Keratinocyte (primary cell): ENCODE results near the gene TXLNG. TPM values are rescaled to one million over a fixed set of nuclear protein-coding genes. Genes with fewer than 3 reads are reported as not detected.

ENCODE experiments used
- DNase-seq: peaks from one replicate; pipeline ENCODE4 v3.0.0-alpha.2; 2011; ENCODE audit warnings: low read depth, missing footprints, low spot score
- FAIRE-seq: peaks from 2 replicates; lab custom pipeline; 2011; peaks lifted over from hg19 to GRCh38; lab: Jason Lieb, UNC
- H2AFZ ChIP-seq: 2 replicates; pipeline ENCODE4 v1.6.0; 2012; ENCODE audit warnings: low read length, control low read depth, inconsistent platforms; ENCODE audit not compliant: control insufficient read depth
- H3K27ac ChIP-seq: 2 replicates; pipeline ENCODE4 v1.5.1; 2011; ENCODE audit warnings: low read length; ENCODE audit not compliant: control insufficient read depth, insufficient read depth
- H3K27me3 ChIP-seq: 3 replicates; pipeline ENCODE4 v1.6.0; 2011; ENCODE audit warnings: low read length; ENCODE audit not compliant: control insufficient read depth, insufficient read depth; ENCODE audit errors: extremely low read depth
- H3K36me3 ChIP-seq, 2 experiments: 2 replicates in 1 of 2; 3 replicates in 1 of 2; pipeline ENCODE4 v1.5.1; 2011; ENCODE audit warnings: low read length in 2 of 2, mild to moderate bottlenecking in 1 of 2; ENCODE audit not compliant: control insufficient read depth in 2 of 2, insufficient read depth in 2 of 2; ENCODE audit errors: extremely low read depth in 1 of 2
- H3K4me1 ChIP-seq: 3 replicates; pipeline ENCODE4 v1.5.1; 2011; ENCODE audit warnings: low read length; ENCODE audit not compliant: control insufficient read depth, insufficient read depth; ENCODE audit errors: extremely low read depth
- H3K4me2 ChIP-seq: 3 replicates; pipeline ENCODE4 v1.6.0; 2011; ENCODE audit warnings: low read depth, low read length; ENCODE audit not compliant: control insufficient read depth, insufficient read depth; ENCODE audit errors: extremely low read depth
- H3K4me3 ChIP-seq, 3 experiments: fragments of 200-600 bp in 1 of 3; sonication (generic) in 1 of 3; 2 replicates in 2 of 3; 3 replicates in 1 of 3; pipeline ENCODE4 v1.5.1; 2011 to 2016; ENCODE audit warnings: low read length in 3 of 3, mild to moderate bottlenecking in 3 of 3, control low read depth in 2 of 3, inconsistent platforms in 1 of 3, low read depth in 1 of 3, mixed read lengths in 1 of 3, mixed run types in 1 of 3, moderate library complexity in 1 of 3; ENCODE audit not compliant: control insufficient read depth in 2 of 3, insufficient read depth in 2 of 3; ENCODE audit errors: extremely low read depth in 1 of 3
- H3K79me2 ChIP-seq: 2 replicates; pipeline ENCODE4 v1.6.0; 2012; ENCODE audit warnings: low read length; ENCODE audit not compliant: control insufficient read depth, insufficient read depth
- H3K9ac ChIP-seq: 3 replicates; pipeline ENCODE4 v1.6.0; 2011; ENCODE audit warnings: low read length; ENCODE audit not compliant: control insufficient read depth, insufficient read depth; ENCODE audit errors: extremely low read depth
- H3K9me1 ChIP-seq: 3 replicates; pipeline ENCODE4 v1.6.0; 2011; ENCODE audit warnings: low read length; ENCODE audit not compliant: control insufficient read depth, insufficient read depth; ENCODE audit errors: extremely low read depth
- H3K9me3 ChIP-seq: 2 replicates; pipeline ENCODE4 v1.5.1; 2012; ENCODE audit warnings: low read depth, low read length; ENCODE audit not compliant: control insufficient read depth
- H4K20me1 ChIP-seq: 3 replicates; pipeline ENCODE4 v1.6.0; 2011; ENCODE audit warnings: low read length; ENCODE audit not compliant: control insufficient read depth, insufficient read depth; ENCODE audit errors: extremely low read depth
- EZH2 ChIP-seq: IDR thresholded peaks from one replicate; pipeline ENCODE4 v1.6.1; 2012; ENCODE audit warnings: inconsistent platforms, mild to moderate bottlenecking, low read length, moderate library complexity
- dilution Hi-C: fragments of 300-500 bp; cut with MboI; formaldehyde crosslinking; loops from one replicate; pipeline ENCODE4 v1.7.0; 2020; ENCODE audit warnings: low sequenced_read_pairs; ENCODE audit not compliant: extremely low pct_ligation_motif_present
- polyA plus RNA-seq, 5 experiments: library from polyadenylated mRNA; depleted of rRNA in 3 of 5; stranded (reverse) in 3 of 5; stranded (forward) in 1 of 5; unstranded in 1 of 5; fragments of >200 nt; gene quantifications; 1 replicate in 1 of 5; 2 replicates in 3 of 5; 3 replicates in 1 of 5; pipeline versions ENCODE4 v1.2.1 to v1.2.3, GENCODE V29; 2011 to 2012; ENCODE audit warnings: missing spikeins in 2 of 5, low read depth in 1 of 5, low replicate concordance in 1 of 5
- TF ChIP-seq, protein P1 (sequence below), 3 experiments: IDR thresholded peaks in 1 of 3; conservative IDR thresholded peaks in 1 of 3; optimal IDR thresholded peaks in 1 of 3; 2 replicates in 2 of 3; 3 replicates in 1 of 3; pipeline versions ENCODE3 to v1.5.1; 2011; ENCODE audit warnings: low read length in 3 of 3, mild to moderate bottlenecking in 3 of 3, moderate library complexity in 2 of 3, control low read depth in 1 of 3, inconsistent platforms in 1 of 3; ENCODE audit not compliant: insufficient read depth in 2 of 3; ENCODE audit errors: extremely low read depth in 1 of 3

Gene TXLNG
- polyA plus RNA-seq, 1 donor (not counting 4 experiments of a cell fraction or from before 2014, with no cell fraction given): 38.5 TPM

DNA sequence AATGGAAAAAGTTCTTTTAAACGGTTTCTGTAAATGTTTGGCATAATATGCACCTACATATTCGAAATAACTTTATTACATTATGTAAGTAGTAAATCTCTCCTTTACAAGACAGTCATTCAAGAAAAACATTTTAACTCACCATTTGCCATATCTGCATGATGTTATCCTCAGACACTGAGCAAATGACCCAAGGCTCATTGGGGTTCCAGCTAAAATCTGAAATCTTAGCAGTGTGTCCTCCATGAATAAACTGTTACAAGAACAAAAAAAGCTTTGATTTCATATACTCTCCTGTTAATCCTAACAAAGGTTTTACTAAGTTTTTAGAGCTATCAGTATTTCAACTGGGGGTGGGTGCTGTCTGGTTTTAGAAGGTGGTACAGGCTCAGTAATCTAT is 59.4 kb downstream of the TXLNG start:
- no peaks in the 10 kb centered on the region for H3K9me3 ChIP-seq
- no peak for DNase-seq
- dilution Hi-C loops: loop anchor here (25.0 kb wide), 1 partner anchor 217 kb away; no protein-coding TSS in a partner anchor
- H2AFZ ChIP-seq: no peak overlapping the region
- peaks cover 9 to 21% of the 10 kb centered on the region in 2 experiments for H3K36me3 ChIP-seq
- H3K4me1 ChIP-seq: peaks cover 3% of the 10 kb centered on the region
- no peaks in the 10 kb centered on the region for H3K79me2 ChIP-seq
- TF ChIP-seq EZH2: no peak
- TF ChIP-seq, protein P1, sequence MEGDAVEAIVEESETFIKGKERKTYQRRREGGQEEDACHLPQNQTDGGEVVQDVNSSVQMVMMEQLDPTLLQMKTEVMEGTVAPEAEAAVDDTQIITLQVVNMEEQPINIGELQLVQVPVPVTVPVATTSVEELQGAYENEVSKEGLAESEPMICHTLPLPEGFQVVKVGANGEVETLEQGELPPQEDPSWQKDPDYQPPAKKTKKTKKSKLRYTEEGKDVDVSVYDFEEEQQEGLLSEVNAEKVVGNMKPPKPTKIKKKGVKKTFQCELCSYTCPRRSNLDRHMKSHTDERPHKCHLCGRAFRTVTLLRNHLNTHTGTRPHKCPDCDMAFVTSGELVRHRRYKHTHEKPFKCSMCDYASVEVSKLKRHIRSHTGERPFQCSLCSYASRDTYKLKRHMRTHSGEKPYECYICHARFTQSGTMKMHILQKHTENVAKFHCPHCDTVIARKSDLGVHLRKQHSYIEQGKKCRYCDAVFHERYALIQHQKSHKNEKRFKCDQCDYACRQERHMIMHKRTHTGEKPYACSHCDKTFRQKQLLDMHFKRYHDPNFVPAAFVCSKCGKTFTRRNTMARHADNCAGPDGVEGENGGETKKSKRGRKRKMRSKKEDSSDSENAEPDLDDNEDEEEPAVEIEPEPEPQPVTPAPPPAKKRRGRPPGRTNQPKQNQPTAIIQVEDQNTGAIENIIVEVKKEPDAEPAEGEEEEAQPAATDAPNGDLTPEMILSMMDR (optimal IDR thresholded peaks at IDR 0.05 in 1 of 3, IDR thresholded peaks at IDR 0.05 in 1 of 3, conservative IDR thresholded peaks at IDR 0.05 in 1 of 3; ENCODE audit: extremely low read depth in 1 of 3, insufficient read depth in 2 of 3, low read length in 3 of 3): no peak
- H4K20me1 ChIP-seq: no peaks in the 10 kb centered on the region
- H3K27ac ChIP-seq: no peak overlapping the region
- no peak overlapping the region for H3K9ac ChIP-seq
- H3K9me1 ChIP-seq: no peaks in the 10 kb centered on the region
- H3K4me2 ChIP-seq: no peak overlapping the region
- H3K27me3 ChIP-seq: no peaks in the 10 kb centered on the region
- no peak overlapping the region for H3K4me3 ChIP-seq
- no peak for FAIRE-seq

DNA sequence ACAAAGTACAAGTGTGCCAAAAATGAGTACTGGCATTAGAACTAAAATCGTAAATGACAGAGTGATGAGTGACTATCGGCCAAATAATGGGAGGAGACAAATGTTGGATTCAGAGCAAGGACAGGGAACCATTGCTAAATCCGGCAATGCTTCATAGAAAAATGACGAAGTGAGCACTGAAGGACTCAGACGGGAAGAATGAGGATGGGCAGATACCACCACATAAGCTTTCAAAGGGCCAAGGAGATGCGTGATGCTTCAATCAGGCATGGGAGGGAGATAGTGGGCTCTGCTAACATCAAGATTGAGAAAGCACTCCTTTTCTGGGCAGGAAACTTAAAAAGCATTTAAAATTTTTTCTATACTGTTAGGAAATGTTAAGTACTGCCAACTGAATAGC is 62.3 kb downstream of the TXLNG start:
- H3K9ac ChIP-seq: no peak overlapping the region
- TF ChIP-seq, protein P1 (optimal IDR thresholded peaks at IDR 0.05 in 1 of 3, IDR thresholded peaks at IDR 0.05 in 1 of 3, conservative IDR thresholded peaks at IDR 0.05 in 1 of 3; ENCODE audit: extremely low read depth in 1 of 3, insufficient read depth in 2 of 3, low read length in 3 of 3): no peak
- TF ChIP-seq EZH2: no peak
- H3K27ac ChIP-seq: no peak overlapping the region
- H2AFZ ChIP-seq: no peak overlapping the region
- no peaks in the 10 kb centered on the region for H3K27me3 ChIP-seq
- no peak overlapping the region for H3K4me3 ChIP-seq
- H3K4me1 ChIP-seq: no peaks in the 10 kb centered on the region
- no peaks in the 10 kb centered on the region for H3K9me3 ChIP-seq
- no peaks in the 10 kb centered on the region for H3K9me1 ChIP-seq
- peaks cover 2% of the 10 kb centered on the region for H3K79me2 ChIP-seq
- H4K20me1 ChIP-seq: no peaks in the 10 kb centered on the region
- FAIRE-seq (no peak), DNase-seq (no peak)
- peaks cover 10 to 11% of the 10 kb centered on the region in 2 experiments for H3K36me3 ChIP-seq
- dilution Hi-C loops: loop anchor here (25.0 kb wide), 1 partner anchor 214 kb away; no protein-coding TSS in a partner anchor
- H3K4me2 ChIP-seq: no peak overlapping the region
